BJ (cell line): ENCODE results near the gene CRACR2B. TPM values are rescaled to one million over a fixed set of nuclear protein-coding genes. Genes with fewer than 3 reads are reported as not detected.

Experiments
- CTCF ChIA-PET: fragments of 350-600 bp; formaldehyde crosslinking; extraction: SDS; loops from one replicate; lab custom pipeline; 2021; ENCODE audit warnings: antibody characterized with exemption, inconsistent platforms; lab: Yijun Ruan, JAX
- POLR2A ChIA-PET: fragments of 300-600 bp; sonication (Branson Sonifier 250); formaldehyde crosslinking; extraction: SDS; loops from one replicate; lab custom pipeline; 2021; ENCODE audit warnings: antibody characterized with exemption; lab: Charles Lee
- DNase-seq: peaks from one replicate; pipeline ENCODE4 v3.0.0-alpha.2; 2011; ENCODE audit warnings: low read depth
- H3K27me3 ChIP-seq: 2 replicates; pipeline ENCODE4 v1.6.0; 2011; ENCODE audit warnings: low read length; ENCODE audit not compliant: control insufficient read depth, insufficient read depth
- H3K36me3 ChIP-seq: 2 replicates; pipeline ENCODE4 v1.5.1; 2011; ENCODE audit warnings: low read length; ENCODE audit not compliant: control insufficient read depth, insufficient read depth
- H3K4me3 ChIP-seq: 2 replicates; pipeline ENCODE4 v1.5.1; 2011; ENCODE audit warnings: low read depth, mild to moderate bottlenecking, control low read depth, low read length
- CTCF ChIP-seq: IDR thresholded peaks from 2 replicates; pipeline ENCODE4 v1.5.1; 2011; ENCODE audit warnings: low read depth, mild to moderate bottlenecking, control low read depth, inconsistent platforms, low read length, moderate library complexity; ENCODE audit not compliant: insufficient read depth
- polyA minus RNA-seq: library from RNA; depleted of rRNA, polyadenylated mRNA; stranded (reverse); fragments of >200 nt; gene quantifications from 2 replicates; pipeline ENCODE4 v1.2.3, GENCODE V29; 2011; rRNA and poly(A)+ RNA removed
- polyA plus RNA-seq: library from polyadenylated mRNA; depleted of rRNA; stranded (reverse); fragments of >200 nt; gene quantifications from 2 replicates; pipeline ENCODE4 v1.2.3, GENCODE V29; 2011; rRNA removed

Gene CRACR2B
- 0.16 and 0.18 TPM in 2 replicates for polyA plus RNA-seq
- polyA minus RNA-seq, result not detected in 2 replicates

GRCh38 chr11:827897-828192, at the start of gene CRACR2B:
CRACR2B (plus strand) TSS chr11:827919; CDS start chr11:828608, 689 bp downstream.
- ChIA-PET POLR2A (no interaction called here), CTCF (no interaction called here)
- Histone ChIP-seq H3K27me3 (no peaks in the 10 kb centered on the region), H3K4me3 (peak within 1 kb of the TSS; percentile 25), H3K36me3 (peaks cover 20% of the 10 kb centered on the region)
- no peak for TF ChIP-seq CTCF
- no peak for DNase-seq

- no peak for DNase-seq
- Histone ChIP-seq H3K27me3 (no peaks in the 10 kb centered on the region), H3K36me3 (peaks cover 9% of the 10 kb centered on the region), H3K4me3 (no peak overlapping the region)
- TF ChIP-seq CTCF, result no peak
- ChIA-PET CTCF (interaction anchor here (1.2 kb wide), 1 partner anchor 16 kb away, joined by 4 read pairs; no protein-coding TSS in a partner anchor), POLR2A (interaction anchor here (0.5 kb wide), 1 partner anchor 571 kb away, joined by 21 read pairs; no protein-coding TSS in a partner anchor)
These were observed 48.5 kb upstream of the CRACR2B start for GRCh38 chr11:778976-779954.

DNA sequence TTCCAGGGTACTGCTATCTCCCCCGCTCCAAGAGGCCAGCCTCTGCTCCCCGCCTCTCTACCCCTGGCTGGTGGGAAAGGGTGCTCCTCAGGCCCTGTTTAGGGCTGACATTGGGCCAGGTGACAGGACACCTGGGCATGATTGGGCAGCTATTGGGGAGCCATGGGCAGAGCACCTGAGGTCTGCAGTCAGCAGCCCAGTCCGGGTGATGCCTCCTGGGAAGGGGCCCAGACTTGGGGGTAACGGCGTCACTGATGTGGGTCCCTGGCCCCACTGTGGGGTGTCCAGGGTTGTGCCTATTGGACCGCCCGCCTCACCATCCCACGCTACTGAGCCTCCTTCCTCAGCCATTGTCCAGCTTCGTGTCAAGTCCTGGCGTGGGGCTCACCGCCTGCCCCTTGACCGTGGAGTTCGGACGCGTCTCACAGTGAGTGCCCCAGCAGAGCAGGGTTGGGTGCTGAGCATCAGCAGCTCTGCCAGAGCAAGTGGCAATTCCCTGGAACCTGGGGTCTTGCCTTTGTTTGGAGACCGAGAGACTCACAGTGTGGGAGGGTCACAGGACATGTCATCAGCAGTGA, 47.7 kb upstream of the CRACR2B start:
- Histone ChIP-seq H3K27me3 (no peaks in the 10 kb centered on the region), H3K36me3 (peaks cover 9% of the 10 kb centered on the region), H3K4me3 (no peak overlapping the region)
- no peak for TF ChIP-seq CTCF
- ChIA-PET POLR2A (no interaction called here), CTCF (no interaction called here)
- no peak for DNase-seq

GRCh38 chr11:782264-783174, 45.2 kb upstream of the CRACR2B start:
- ChIA-PET CTCF (interaction anchor here (0.6 to 2.3 kb wide), 8 partner anchors 11 to 54 kb away, joined by 3 to 9 read pairs (median 6); partner anchors contain the start of gene PIDD1), POLR2A (no interaction called here)
- Histone ChIP-seq H3K27me3 (no peaks in the 10 kb centered on the region), H3K4me3 (no peak overlapping the region), H3K36me3 (peaks cover 9% of the 10 kb centered on the region)
- DNase-seq, result no peak
- no peak for TF ChIP-seq CTCF
